Smooth muscle cell (in vitro differentiated cells): Measurements from ENCODE around the gene ENPP1. TPM values are rescaled to one million over a fixed set of nuclear protein-coding genes. Genes with fewer than 3 reads are reported as not detected.

ENCODE experiments used
- DNase-seq: peaks from one replicate; lab custom pipeline; 2025; ENCODE audit not compliant: unreplicated experiment; lab: John Stamatoyannopoulos, UW
- H2AFZ ChIP-seq: fragments of 200-600 bp; sonication (generic); 2 replicates; pipeline ENCODE4 v1.6.0; 2016; ENCODE audit warnings: antibody characterized with exemption, low read depth, mild to moderate bottlenecking
- H3F3A ChIP-seq: fragments of 200-600 bp; sonication (generic); 2 replicates; pipeline ENCODE4 v1.6.0; 2017; ENCODE audit warnings: antibody characterized with exemption, low read depth
- H3K27ac ChIP-seq: fragments of 200-600 bp; sonication (generic); 2 replicates; pipeline ENCODE4 v1.5.1; 2016; ENCODE audit warnings: low read depth, mild to moderate bottlenecking
- H3K27me3 ChIP-seq: fragments of 200-600 bp; sonication (generic); 2 replicates; pipeline ENCODE4 v1.6.1; 2016; ENCODE audit warnings: low read depth, mild to moderate bottlenecking
- H3K36me3 ChIP-seq: fragments of 200-600 bp; sonication (generic); 2 replicates; pipeline ENCODE4 v1.5.1; 2016; ENCODE audit warnings: low read depth
- H3K4me1 ChIP-seq: fragments of 200-600 bp; sonication (generic); 2 replicates; pipeline ENCODE4 v1.5.1; 2016; ENCODE audit warnings: low read depth
- H3K4me2 ChIP-seq: fragments of 200-600 bp; sonication (generic); 2 replicates; pipeline ENCODE4 v1.6.0; 2016; ENCODE audit warnings: mild to moderate bottlenecking
- H3K4me3 ChIP-seq: fragments of 200-600 bp; sonication (generic); 2 replicates; pipeline ENCODE4 v1.5.1; 2016; ENCODE audit warnings: mild to moderate bottlenecking
- H3K79me2 ChIP-seq: fragments of 200-600 bp; sonication (generic); 2 replicates; pipeline ENCODE4 v1.6.0; 2016; ENCODE audit warnings: low read depth, mild to moderate bottlenecking
- H3K9ac ChIP-seq: fragments of 200-600 bp; sonication (generic); 2 replicates; pipeline ENCODE4 v1.6.0; 2016; ENCODE audit warnings: low read depth
- H3K9me3 ChIP-seq: fragments of 200-600 bp; sonication (generic); replicated peaks from 2 replicates; pipeline ENCODE4 v1.5.1; 2016; ENCODE audit warnings: low read depth
- H4K20me1 ChIP-seq: fragments of 200-600 bp; sonication (generic); 2 replicates; pipeline ENCODE4 v1.6.0; 2016; ENCODE audit warnings: low read depth
- CTCF ChIP-seq: fragments of 200-600 bp; sonication (generic); IDR thresholded peaks from 2 replicates; pipeline ENCODE4 v1.5.1; 2017; ENCODE audit warnings: borderline replicate concordance, mild to moderate bottlenecking, antibody characterized with exemption; ENCODE audit not compliant: insufficient read depth, poor library complexity, severe bottlenecking
- WGBS: methylation state at CpG from one replicate; pipeline ENCODE4 v1.1.7; 2016; ENCODE audit warnings: low lambda C conversion rate; 5-methylcytosine and 5-hydroxymethylcytosine counted together
- polyA plus RNA-seq: library from polyadenylated mRNA; unstranded; fragments of >200 nt; fragmentation: Nextera tagmentation; extraction: Ambion mirVana; gene quantifications from 2 replicates; pipeline ENCODE4 v1.2.1, GENCODE V29; 2016
- total RNA-seq: library from RNA; depleted of rRNA; stranded (reverse); fragments of >200 nt; gene quantifications from 2 replicates; pipeline ENCODE4 v1.2.3, GENCODE V29; 2014

The ENPP1 gene
- total and polyA plus RNA-seq, 2 experiments from 2014 or later: 329 to 433 TPM

- H2AFZ ChIP-seq: no peak overlapping the region
- DNase-seq: no peak
- no peaks in the 10 kb centered on the region for H3K36me3 ChIP-seq
- H3F3A ChIP-seq: peaks cover 14% of the 10 kb centered on the region
- peak overlapping the region; percentile 29 for H3K4me2 ChIP-seq
- peaks cover 5% of the 10 kb centered on the region for H3K4me1 ChIP-seq
- peaks cover 11% of the 10 kb centered on the region for H4K20me1 ChIP-seq
- no peaks in the 10 kb centered on the region for H3K9me3 ChIP-seq
- H3K9ac ChIP-seq: no peak overlapping the region
- peak overlapping the region; percentile 47 for H3K27ac ChIP-seq
- H3K4me3 ChIP-seq: no peak overlapping the region
- WGBS: 32% methylated on average over 1 of the region's 1 CpG
- no peaks in the 10 kb centered on the region for H3K27me3 ChIP-seq
- no peak for TF ChIP-seq CTCF
- peaks cover 11% of the 10 kb centered on the region for H3K79me2 ChIP-seq
Observed at GRCh38 chr6:131804131-131804530, 3.7 kb upstream of the ENPP1 start.

GRCh38 chr6:131807321-131807643 is 538 bp upstream of the ENPP1 start:
- Histone ChIP-seq H3K9ac (peak overlapping the region; percentile 20), H3K4me3 (peak overlapping the region; percentile 59)
- 3% methylated on average over 17 of the region's 17 CpGs for WGBS

GRCh38 chr6:131808460-131809269 is 845 bp downstream of the ENPP1 start:
- no peak for TF ChIP-seq CTCF
- Histone ChIP-seq H3K4me3 (peak overlapping the region; percentile 82), H3K4me2 (peak overlapping the region; percentile 89), H3K4me1 (peaks cover 7% of the 10 kb centered on the region), H3K9me3 (no peaks in the 10 kb centered on the region), H2AFZ (peak overlapping the region; percentile 11), H3K79me2 (peaks cover 56% of the 10 kb centered on the region), H3K9ac (peak overlapping the region; percentile 47), H4K20me1 (peaks cover 55% of the 10 kb centered on the region), H3K27ac (peak overlapping the region; percentile 3), H3K36me3 (no peaks in the 10 kb centered on the region), H3K27me3 (no peaks in the 10 kb centered on the region), H3F3A (peaks cover 20% of the 10 kb centered on the region)
- DNase-seq: no peak
- WGBS: 15% methylated on average over 12 of the region's 12 CpGs

More at GRCh38 chr6:131807321-131807643, 538 bp upstream of the ENPP1 start:
- Histone ChIP-seq H3K36me3 (no peaks in the 10 kb centered on the region), H3K4me2 (peak overlapping the region; percentile 92), H3F3A (peaks cover 15% of the 10 kb centered on the region), H3K27me3 (no peaks in the 10 kb centered on the region), H3K79me2 (peaks cover 42% of the 10 kb centered on the region), H3K27ac (peak overlapping the region; percentile 35), H3K4me1 (peaks cover 7% of the 10 kb centered on the region), H4K20me1 (peaks cover 41% of the 10 kb centered on the region), H2AFZ (peak overlapping the region; percentile 82), H3K9me3 (no peaks in the 10 kb centered on the region)
- DNase-seq: no peak
- TF ChIP-seq CTCF: no peak

- H3K4me2 ChIP-seq: peak overlapping the region; percentile 89
- TF ChIP-seq CTCF: no peak
- H3F3A ChIP-seq: peaks cover 12% of the 10 kb centered on the region
- no peaks in the 10 kb centered on the region for H3K9me3 ChIP-seq
- 75% methylated on average over 3 of the region's 3 CpGs for WGBS
- H3K9ac ChIP-seq: no peak overlapping the region
- no peak for DNase-seq
- no peaks in the 10 kb centered on the region for H3K36me3 ChIP-seq
- H3K79me2 ChIP-seq: peaks cover 83% of the 10 kb centered on the region
- H2AFZ ChIP-seq: no peak overlapping the region
- H4K20me1 ChIP-seq: peaks cover 82% of the 10 kb centered on the region
- no peaks in the 10 kb centered on the region for H3K27me3 ChIP-seq
- no peak overlapping the region for H3K27ac ChIP-seq
- H3K4me3 ChIP-seq: peak overlapping the region; percentile 82
- H3K4me1 ChIP-seq: peaks cover 7% of the 10 kb centered on the region
Observed at GRCh38 chr6:131811500-131811899, 3.7 kb downstream of the ENPP1 start.
